PC-3 (cell line): ENCODE data around the gene PDHX. TPM values are rescaled to one million over a fixed set of nuclear protein-coding genes. Genes with fewer than 3 reads are reported as not detected.

Experiments used
- ATAC-seq: fragments of 200-7000 bp; cut with Tn5 transposase; 2 replicates; pipeline ENCODE4 v1.9.1; 2020; ENCODE audit warnings: mild to moderate bottlenecking, moderate library complexity
- BruUV-seq: library from RNA; stranded (reverse); fragments of 400-500 nt; replicated peaks from 2 replicates; lab custom pipeline; 2021; lab: Mats Ljungman, UMichigan
- CTCF ChIA-PET: fragments of 300-600 bp; sonication (Branson Sonifier 250); formaldehyde crosslinking; loops from one replicate; lab custom pipeline; 2022; ENCODE audit warnings: antibody characterized with exemption; lab: Charles Lee
- POLR2A ChIA-PET: fragments of 300-600 bp; sonication (Branson Sonifier 250); formaldehyde crosslinking; loops from one replicate; lab custom pipeline; 2022; ENCODE audit warnings: antibody characterized with exemption; ENCODE audit not compliant: unreplicated experiment; lab: Charles Lee
- DNase-seq: peaks from one replicate; pipeline ENCODE4 v3.0.0-alpha.2; 2015
- H2AFZ ChIP-seq: fragments of 300-600 bp; sonication (generic); 2 replicates; pipeline ENCODE4 v1.6.0; 2016; ENCODE audit warnings: antibody characterized with exemption, low read length
- H3F3A ChIP-seq: fragments of 300-600 bp; sonication (generic); one replicate; pipeline ENCODE4 v1.6.0; 2017; ENCODE audit warnings: antibody characterized with exemption, low read length, control low read depth, mild to moderate bottlenecking; ENCODE audit not compliant: unreplicated experiment
- H3K27ac ChIP-seq: fragments of 300-600 bp; sonication (generic); 2 replicates; pipeline ENCODE4 v1.5.1; 2016; ENCODE audit warnings: mild to moderate bottlenecking, low read length
- H3K27me3 ChIP-seq: fragments of 300-600 bp; sonication (generic); 2 replicates; pipeline ENCODE4 v1.6.1; 2016; ENCODE audit warnings: low read length, mixed read lengths
- H3K36me3 ChIP-seq: fragments of 300-600 bp; sonication (generic); 2 replicates; pipeline ENCODE4 v1.6.1; 2016; ENCODE audit warnings: low read depth, mixed run types, low read length, mixed read lengths
- H3K4me1 ChIP-seq: fragments of 300-600 bp; sonication (generic); 2 replicates; pipeline ENCODE4 v1.5.1; 2016; ENCODE audit warnings: low read length; ENCODE audit not compliant: insufficient read depth
- H3K4me2 ChIP-seq: fragments of 300-600 bp; sonication (generic); 2 replicates; pipeline ENCODE4 v1.6.0; 2016; ENCODE audit warnings: low read length
- H3K4me3 ChIP-seq: fragments of 300-600 bp; sonication (generic); 2 replicates; pipeline ENCODE4 v1.5.1; 2016; ENCODE audit warnings: mild to moderate bottlenecking, low read length, mixed read lengths
- H3K79me2 ChIP-seq: fragments of 300-600 bp; sonication (generic); 2 replicates; pipeline ENCODE4 v1.6.1; 2017; ENCODE audit warnings: low read length, mixed read lengths
- H3K9ac ChIP-seq: fragments of 300-600 bp; sonication (generic); 2 replicates; pipeline ENCODE4 v1.6.0; 2016; ENCODE audit warnings: mild to moderate bottlenecking, low read length
- H3K9me2 ChIP-seq: fragments of 300-600 bp; sonication (generic); replicated peaks from 2 replicates; pipeline ENCODE4 v1.6.1; 2016; ENCODE audit warnings: mixed run types, low read length, mixed read lengths
- H3K9me3 ChIP-seq: fragments of 300-600 bp; sonication (generic); 2 replicates; pipeline ENCODE4 v1.6.1; 2016; ENCODE audit warnings: low read length, mixed read lengths
- H4K20me1 ChIP-seq: fragments of 300-600 bp; sonication (generic); 2 replicates; pipeline ENCODE4 v1.6.1; 2016; ENCODE audit warnings: low read length, mixed read lengths
- EZH2 ChIP-seq: fragments of 300-600 bp; sonication (generic); IDR thresholded peaks from one replicate; pipeline ENCODE4 v1.6.1; 2017; ENCODE audit warnings: antibody characterized with exemption, mild to moderate bottlenecking, low read length; ENCODE audit not compliant: unreplicated experiment
- EZH2phosphoT487 ChIP-seq: fragments of 300-600 bp; sonication (generic); IDR thresholded peaks from 2 replicates; pipeline ENCODE4 v1.6.1; 2018; ENCODE audit warnings: mild to moderate bottlenecking, antibody characterized with exemption, low read length, borderline replicate concordance
- intact Hi-C: fragments of 100-400 bp; cut with micrococcal nuclease; formaldehyde crosslinking; loops from 2 replicates; pipeline ENCODE4 v1.9.0; 2023
- total RNA-seq: library from RNA; depleted of rRNA; stranded (reverse); fragments of >200 nt; gene quantifications from 2 replicates; pipeline ENCODE4 v1.2.3, GENCODE V29; 2014
- TF ChIP-seq, protein P1 (sequence below): fragments of 300-600 bp; sonication (generic); conservative IDR thresholded peaks from 2 replicates; pipeline ENCODE4 v1.5.1; 2017; ENCODE audit warnings: antibody characterized with exemption, low read depth, mild to moderate bottlenecking, low read length

The PDHX gene
- total RNA-seq, 1 experiment from 2014 or later: 20.3 TPM

DNA sequence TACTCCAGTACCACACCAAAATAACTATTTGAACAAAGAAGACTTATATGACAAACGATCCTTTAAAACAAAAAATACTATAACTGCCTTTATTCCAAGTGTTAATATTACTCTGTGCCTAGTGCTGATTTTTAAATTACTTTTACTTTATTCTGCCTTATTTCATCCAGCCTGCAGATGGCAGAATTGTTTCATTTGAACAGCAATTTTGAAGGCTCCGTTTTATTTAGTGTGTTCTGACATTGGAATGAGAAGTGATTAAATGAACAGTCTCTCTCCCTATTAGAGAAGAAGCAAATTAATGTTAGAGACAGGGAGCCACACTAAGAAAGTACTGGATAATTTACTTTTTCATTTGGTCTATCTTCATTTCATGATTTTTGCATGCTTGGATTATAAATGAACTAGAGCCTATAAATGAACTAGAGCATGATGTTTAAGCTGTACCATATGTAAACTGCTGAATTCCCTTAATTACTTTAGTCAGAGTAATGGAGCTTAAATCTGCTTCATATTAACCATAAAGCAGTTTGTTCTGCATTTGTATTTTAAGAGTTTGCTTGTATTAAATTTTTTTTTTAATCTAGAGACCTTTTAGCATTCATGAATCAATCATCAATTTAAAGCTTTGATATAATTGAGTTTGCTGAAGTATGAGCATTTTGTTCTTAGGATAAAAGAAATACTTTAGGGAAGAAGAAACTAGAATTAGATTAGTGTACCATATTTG is 9.8 kb downstream of the PDHX start:
- Histone ChIP-seq H4K20me1 (no peaks in the 10 kb centered on the region), H3K4me3 (no peak overlapping the region), H3K36me3 (no peaks in the 10 kb centered on the region; the same call in 1 of the 2 replicates), H3K4me1 (peaks cover 12% of the 10 kb centered on the region), H3K9ac (no peak overlapping the region), H3K27ac (no peak overlapping the region), H3K9me2 (no peaks in the 10 kb centered on the region), H3K4me2 (0 out of 2 replicates have a peak overlapping the region, but pooled peaks have one; percentile 19), H3K27me3 (no peaks in the 10 kb centered on the region), H2AFZ (no peak overlapping the region), H3F3A (no peaks in the 10 kb centered on the region), H3K79me2 (peaks cover 89% of the 10 kb centered on the region), H3K9me3 (no peaks in the 10 kb centered on the region)
- TF ChIP-seq, protein P1, sequence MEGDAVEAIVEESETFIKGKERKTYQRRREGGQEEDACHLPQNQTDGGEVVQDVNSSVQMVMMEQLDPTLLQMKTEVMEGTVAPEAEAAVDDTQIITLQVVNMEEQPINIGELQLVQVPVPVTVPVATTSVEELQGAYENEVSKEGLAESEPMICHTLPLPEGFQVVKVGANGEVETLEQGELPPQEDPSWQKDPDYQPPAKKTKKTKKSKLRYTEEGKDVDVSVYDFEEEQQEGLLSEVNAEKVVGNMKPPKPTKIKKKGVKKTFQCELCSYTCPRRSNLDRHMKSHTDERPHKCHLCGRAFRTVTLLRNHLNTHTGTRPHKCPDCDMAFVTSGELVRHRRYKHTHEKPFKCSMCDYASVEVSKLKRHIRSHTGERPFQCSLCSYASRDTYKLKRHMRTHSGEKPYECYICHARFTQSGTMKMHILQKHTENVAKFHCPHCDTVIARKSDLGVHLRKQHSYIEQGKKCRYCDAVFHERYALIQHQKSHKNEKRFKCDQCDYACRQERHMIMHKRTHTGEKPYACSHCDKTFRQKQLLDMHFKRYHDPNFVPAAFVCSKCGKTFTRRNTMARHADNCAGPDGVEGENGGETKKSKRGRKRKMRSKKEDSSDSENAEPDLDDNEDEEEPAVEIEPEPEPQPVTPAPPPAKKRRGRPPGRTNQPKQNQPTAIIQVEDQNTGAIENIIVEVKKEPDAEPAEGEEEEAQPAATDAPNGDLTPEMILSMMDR: peak; percentile 86
- TF ChIP-seq EZH2phosphoT487 (no peak), EZH2 (no peak)
- DNase-seq: peak; percentile 67
- BruUV-seq: no TSS peak
- CTCF ChIA-PET: interaction anchor here (0.6 to 2.2 kb wide), 4 partner anchors 13 to 466 kb away, joined by 3 to 7 read pairs (median 4); no protein-coding TSS in a partner anchor
- POLR2A ChIA-PET: no interaction called here
- peak; percentile 56 for ATAC-seq
- intact Hi-C loops: loop anchor here (1.0 to 10.0 kb wide), 8 partner anchors 51 to 559 kb away; no protein-coding TSS in a partner anchor

DNA sequence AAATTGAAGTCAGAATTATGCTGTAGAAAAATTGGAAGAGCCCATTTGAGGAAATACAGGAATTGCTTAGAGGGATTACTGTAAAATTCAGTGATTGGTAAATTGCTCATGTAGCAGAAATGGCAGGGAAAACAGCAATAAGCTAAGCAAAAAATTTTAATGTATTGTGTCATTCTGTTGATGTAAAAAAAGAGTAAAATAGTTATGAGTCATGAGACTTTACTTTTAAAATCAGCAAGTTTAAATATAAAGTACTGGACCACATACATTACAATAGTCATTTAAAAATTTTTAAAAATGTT is 10.4 kb downstream of the PDHX start:
- POLR2A ChIA-PET: no interaction called here
- no TSS peak for BruUV-seq

More for the DNA sequence above, 10.4 kb downstream of the PDHX start:
- H3K4me3 ChIP-seq: no peak overlapping the region
- peaks cover 12% of the 10 kb centered on the region for H3K4me1 ChIP-seq
- no peaks in the 10 kb centered on the region for H3K9me3 ChIP-seq
- CTCF ChIA-PET: interaction anchor here (0.6 to 2.2 kb wide), 4 partner anchors 12 to 465 kb away, joined by 3 to 7 read pairs (median 4); no protein-coding TSS in a partner anchor
- H3K4me2 ChIP-seq: 0 out of 2 replicates have a peak overlapping the region, but pooled peaks have one; percentile 19
- H3K9ac ChIP-seq: no peak overlapping the region
- H3K27me3 ChIP-seq: no peaks in the 10 kb centered on the region
- H3K27ac ChIP-seq: no peak overlapping the region
- no peaks in the 10 kb centered on the region for H3K36me3 ChIP-seq
- no peaks in the 10 kb centered on the region for H3F3A ChIP-seq
- intact Hi-C loops: loop anchor here (1.0 to 10.0 kb wide), 8 partner anchors 51 to 558 kb away; no protein-coding TSS in a partner anchor
- ATAC-seq (no peak; the same call in 1 of the 2 replicates), DNase-seq (peak; percentile 23)
- H2AFZ ChIP-seq: no peak overlapping the region
- TF ChIP-seq EZH2phosphoT487: no peak
- no peak for TF ChIP-seq EZH2
- TF ChIP-seq, protein P1: no peak
- H4K20me1 ChIP-seq: no peaks in the 10 kb centered on the region
- H3K79me2 ChIP-seq: peaks cover 88% of the 10 kb centered on the region
- H3K9me2 ChIP-seq: no peaks in the 10 kb centered on the region
